SU-DHL-6 (cell line): ENCODE data around the gene ANKRD23.

ENCODE experiments used
- EZH2phosphoT487 ChIP-seq: fragments of 200-600 bp; sonication (generic), shearing (Covaris generic); conservative IDR thresholded peaks from 2 replicates; pipeline ENCODE4 v1.6.1; 2018; ENCODE audit warnings: mild to moderate bottlenecking, antibody characterized with exemption, low read length, moderate library complexity, mixed read lengths
- TF ChIP-seq, protein P1 (sequence below): fragments of 200-600 bp; sonication (generic); IDR thresholded peaks from one replicate; pipeline ENCODE4 v1.5.1; 2017; ENCODE audit warnings: antibody characterized with exemption, mild to moderate bottlenecking, low read length, moderate library complexity; ENCODE audit not compliant: insufficient read depth, poor library complexity, severe bottlenecking

GRCh38 chr2:96881349-96882195 is 37.8 kb upstream of the ANKRD23 start:
- TF ChIP-seq, protein P1, sequence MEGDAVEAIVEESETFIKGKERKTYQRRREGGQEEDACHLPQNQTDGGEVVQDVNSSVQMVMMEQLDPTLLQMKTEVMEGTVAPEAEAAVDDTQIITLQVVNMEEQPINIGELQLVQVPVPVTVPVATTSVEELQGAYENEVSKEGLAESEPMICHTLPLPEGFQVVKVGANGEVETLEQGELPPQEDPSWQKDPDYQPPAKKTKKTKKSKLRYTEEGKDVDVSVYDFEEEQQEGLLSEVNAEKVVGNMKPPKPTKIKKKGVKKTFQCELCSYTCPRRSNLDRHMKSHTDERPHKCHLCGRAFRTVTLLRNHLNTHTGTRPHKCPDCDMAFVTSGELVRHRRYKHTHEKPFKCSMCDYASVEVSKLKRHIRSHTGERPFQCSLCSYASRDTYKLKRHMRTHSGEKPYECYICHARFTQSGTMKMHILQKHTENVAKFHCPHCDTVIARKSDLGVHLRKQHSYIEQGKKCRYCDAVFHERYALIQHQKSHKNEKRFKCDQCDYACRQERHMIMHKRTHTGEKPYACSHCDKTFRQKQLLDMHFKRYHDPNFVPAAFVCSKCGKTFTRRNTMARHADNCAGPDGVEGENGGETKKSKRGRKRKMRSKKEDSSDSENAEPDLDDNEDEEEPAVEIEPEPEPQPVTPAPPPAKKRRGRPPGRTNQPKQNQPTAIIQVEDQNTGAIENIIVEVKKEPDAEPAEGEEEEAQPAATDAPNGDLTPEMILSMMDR: no peak
- no peak for TF ChIP-seq EZH2phosphoT487
